Lower lobe of right lung (tissue), 2 donors: ENCODE results near the gene PRKN. TPM values are rescaled to one million over a fixed set of nuclear protein-coding genes. Genes with fewer than 3 reads are reported as not detected.

ENCODE experiments used
- ATAC-seq, 2 donors: fragments of 200-7000 bp; cut with Tn5 transposase; one replicate each; pipeline ENCODE4 v1.9.1; 2020 to 2022; ENCODE audit warnings: mild to moderate bottlenecking in 2 of 2, moderate library complexity in 2 of 2
- DNase-seq: peaks from one replicate; pipeline ENCODE4 v3.0.0-alpha.2; 2020
- H3K27ac ChIP-seq: fragments of 200-600 bp; one replicate; pipeline ENCODE4 v1.8.0; 2022
- H3K27me3 ChIP-seq: fragments of 200-600 bp; one replicate; pipeline ENCODE4 v1.8.0; 2022; ENCODE audit warnings: low read depth
- H3K36me3 ChIP-seq: fragments of 200-600 bp; one replicate; pipeline ENCODE4 v1.8.0; 2022; ENCODE audit warnings: mild to moderate bottlenecking
- H3K4me1 ChIP-seq: fragments of 200-600 bp; one replicate; pipeline ENCODE4 v1.8.0; 2022
- H3K4me3 ChIP-seq: fragments of 200-600 bp; one replicate; pipeline ENCODE4 v1.8.0; 2022; ENCODE audit warnings: mild to moderate bottlenecking
- H3K9me3 ChIP-seq: fragments of 200-600 bp; one replicate; pipeline ENCODE4 v1.8.0; 2022
- intact Hi-C: fragments of 100-400 bp; cut with DNase I; formaldehyde crosslinking; loops from one replicate; pipeline ENCODE4 v1.11.0; 2022
- total RNA-seq: library from RNA; stranded (reverse); fragmentation: NEBNext Ultra II Directional; extraction: Animal tissue kit (Norgen Biotek cat#: 25700); gene quantifications from one replicate; pipeline ENCODE4 v1.2.1, GENCODE V29; 2021
- TF ChIP-seq, protein P1 (sequence below): fragments of 200-600 bp; IDR thresholded peaks from one replicate; pipeline ENCODE4 v1.8.0; 2022; ENCODE audit warnings: antibody characterized with exemption, mild to moderate bottlenecking
- donor health status: DM: no; HTN: yes; CAD: no; lungs with severe emphysema.

Gene PRKN
- total RNA-seq, 1 donor from 2014 or later, result 6.1 TPM

DNA sequence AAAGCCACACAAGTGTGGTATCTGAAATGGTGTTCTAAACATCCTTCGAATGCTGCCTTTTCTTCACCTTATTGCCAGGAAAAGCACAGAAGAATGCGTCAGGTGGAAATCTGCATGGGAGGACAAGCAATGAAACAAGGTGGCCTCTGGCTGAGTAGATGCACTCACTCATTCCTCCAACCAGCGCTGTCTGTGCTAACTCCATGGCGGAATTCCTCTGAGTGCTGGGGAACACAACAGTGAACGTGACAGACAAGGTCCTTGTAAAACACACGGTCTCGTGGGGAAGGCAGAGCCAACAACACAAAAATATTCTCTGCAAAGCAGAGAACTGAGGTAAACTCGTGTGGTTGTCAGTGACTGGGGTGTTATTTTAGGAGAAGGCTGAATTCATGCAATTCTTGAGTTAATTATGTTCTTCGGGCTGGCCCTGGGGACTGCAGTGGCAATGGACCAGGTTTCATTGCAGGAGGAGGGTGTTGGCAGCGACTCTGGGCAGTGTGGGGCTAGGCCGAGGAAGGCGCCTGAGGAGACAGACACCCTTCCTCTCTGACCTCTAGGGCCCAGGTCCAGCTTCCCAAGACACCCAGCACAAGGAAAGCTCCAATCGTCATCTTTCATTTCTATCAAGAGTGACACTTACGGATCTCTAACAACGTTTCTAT, 339.7 kb downstream of the PRKN start:
- no peak for DNase-seq
- H3K9me3 ChIP-seq, result no peaks in the 10 kb centered on the region
- no peak overlapping the region for H3K27ac ChIP-seq
- H3K36me3 ChIP-seq, result no peaks in the 10 kb centered on the region
- ATAC-seq, result no peak
- no peaks in the 10 kb centered on the region for H3K27me3 ChIP-seq
- TF ChIP-seq, protein P1, sequence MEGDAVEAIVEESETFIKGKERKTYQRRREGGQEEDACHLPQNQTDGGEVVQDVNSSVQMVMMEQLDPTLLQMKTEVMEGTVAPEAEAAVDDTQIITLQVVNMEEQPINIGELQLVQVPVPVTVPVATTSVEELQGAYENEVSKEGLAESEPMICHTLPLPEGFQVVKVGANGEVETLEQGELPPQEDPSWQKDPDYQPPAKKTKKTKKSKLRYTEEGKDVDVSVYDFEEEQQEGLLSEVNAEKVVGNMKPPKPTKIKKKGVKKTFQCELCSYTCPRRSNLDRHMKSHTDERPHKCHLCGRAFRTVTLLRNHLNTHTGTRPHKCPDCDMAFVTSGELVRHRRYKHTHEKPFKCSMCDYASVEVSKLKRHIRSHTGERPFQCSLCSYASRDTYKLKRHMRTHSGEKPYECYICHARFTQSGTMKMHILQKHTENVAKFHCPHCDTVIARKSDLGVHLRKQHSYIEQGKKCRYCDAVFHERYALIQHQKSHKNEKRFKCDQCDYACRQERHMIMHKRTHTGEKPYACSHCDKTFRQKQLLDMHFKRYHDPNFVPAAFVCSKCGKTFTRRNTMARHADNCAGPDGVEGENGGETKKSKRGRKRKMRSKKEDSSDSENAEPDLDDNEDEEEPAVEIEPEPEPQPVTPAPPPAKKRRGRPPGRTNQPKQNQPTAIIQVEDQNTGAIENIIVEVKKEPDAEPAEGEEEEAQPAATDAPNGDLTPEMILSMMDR, result no peak
- intact Hi-C loops, result no loop called here
- H3K4me1 ChIP-seq, result no peaks in the 10 kb centered on the region
- no peak overlapping the region for H3K4me3 ChIP-seq

DNA sequence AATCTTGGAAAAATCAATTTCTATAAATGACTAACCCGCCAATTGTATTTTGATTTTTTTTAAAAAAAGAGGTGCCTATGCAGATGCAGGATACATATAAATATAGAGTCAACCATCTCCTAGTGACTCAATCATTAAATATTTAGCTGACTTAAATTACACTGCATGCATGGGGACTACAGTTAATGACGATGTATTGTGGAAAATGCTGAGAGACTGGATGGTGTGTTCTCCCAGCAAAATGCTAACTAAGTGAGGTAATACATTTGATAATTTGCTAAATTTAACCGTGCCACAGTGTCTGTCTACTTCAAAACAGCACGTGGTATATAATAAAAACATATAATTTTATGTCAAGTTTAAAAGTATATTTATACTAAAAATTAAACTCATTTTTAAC, 341.6 kb downstream of the PRKN start:
- TF ChIP-seq, protein P1, result no peak
- no peak overlapping the region for H3K4me3 ChIP-seq
- H3K4me1 ChIP-seq, result no peaks in the 10 kb centered on the region
- ATAC-seq (no peak), DNase-seq (no peak)
- no peaks in the 10 kb centered on the region for H3K27me3 ChIP-seq
- H3K27ac ChIP-seq, result no peak overlapping the region
- H3K36me3 ChIP-seq, result no peaks in the 10 kb centered on the region
- intact Hi-C loops, result no loop called here
- H3K9me3 ChIP-seq, result no peaks in the 10 kb centered on the region

DNA sequence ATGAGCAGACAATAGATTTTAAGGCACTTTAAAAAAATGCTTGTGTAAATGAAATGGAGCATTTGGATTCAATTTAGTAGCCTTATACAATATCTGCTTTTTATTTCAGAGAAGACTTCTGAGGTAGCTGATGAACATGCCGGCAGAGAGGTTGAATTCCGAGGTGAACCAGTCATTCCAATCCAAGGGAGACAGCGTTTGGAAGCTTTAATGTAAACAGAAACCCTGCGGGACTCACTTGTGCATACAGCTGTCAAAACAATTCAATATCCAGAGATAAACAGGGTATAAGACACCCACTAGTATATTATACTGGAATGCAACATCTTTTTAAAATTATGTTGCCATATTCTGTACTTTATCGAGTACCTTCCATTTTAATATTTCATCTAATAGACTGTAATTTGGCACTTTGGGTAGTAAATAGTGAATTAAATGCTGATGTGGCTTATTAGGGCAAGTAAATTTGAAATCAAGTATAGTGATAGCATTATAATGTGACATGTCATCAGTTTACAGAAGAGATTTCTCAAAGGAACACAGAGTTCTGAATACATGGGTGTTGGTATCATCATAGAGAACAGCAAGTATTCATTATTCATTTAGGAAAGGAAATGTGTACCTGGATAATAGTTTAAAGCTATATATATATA, 347.7 kb downstream of the PRKN start:
- TF ChIP-seq, protein P1, result no peak
- Histone ChIP-seq H3K27ac (no peak overlapping the region), H3K27me3 (no peaks in the 10 kb centered on the region), H3K9me3 (no peaks in the 10 kb centered on the region), H3K36me3 (no peaks in the 10 kb centered on the region), H3K4me1 (no peaks in the 10 kb centered on the region), H3K4me3 (no peak overlapping the region)
- intact Hi-C loops, result no loop called here
- DNase-seq, result no peak
- ATAC-seq, result no peak

GRCh38 chr6:162377735-162378134, 349.8 kb downstream of the PRKN start:
- intact Hi-C loops, result no loop called here
- Histone ChIP-seq H3K4me1 (no peaks in the 10 kb centered on the region), H3K27me3 (no peaks in the 10 kb centered on the region), H3K9me3 (no peaks in the 10 kb centered on the region), H3K36me3 (no peaks in the 10 kb centered on the region), H3K27ac (no peak overlapping the region), H3K4me3 (no peak overlapping the region)
- ATAC-seq (no peak), DNase-seq (no peak)
- TF ChIP-seq, protein P1, result no peak

DNA sequence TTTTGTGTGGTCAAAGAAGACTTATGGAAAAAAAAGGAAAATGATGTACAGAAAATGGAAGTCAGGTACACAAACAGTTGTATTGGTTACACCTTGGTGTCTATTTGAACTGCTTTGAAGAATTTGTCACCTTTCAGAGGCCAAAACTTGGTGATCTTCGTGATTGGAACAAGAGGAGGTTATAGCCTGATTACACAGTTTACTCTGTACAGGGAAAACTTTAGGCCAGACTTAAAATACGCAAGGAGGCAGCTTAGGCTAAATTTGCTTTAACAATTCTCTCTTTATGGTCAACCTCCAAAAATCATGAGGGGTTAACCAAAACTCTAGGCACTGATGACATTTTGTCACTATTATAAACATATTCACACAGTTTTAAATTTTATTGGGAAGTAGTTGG, 353.7 kb downstream of the PRKN start:
- no peak overlapping the region for H3K27ac ChIP-seq
- no peaks in the 10 kb centered on the region for H3K36me3 ChIP-seq
- H3K9me3 ChIP-seq, result no peaks in the 10 kb centered on the region
- intact Hi-C loops, result no loop called here
- DNase-seq, result no peak
- no peak overlapping the region for H3K4me3 ChIP-seq
- no peaks in the 10 kb centered on the region for H3K27me3 ChIP-seq
- H3K4me1 ChIP-seq, result no peaks in the 10 kb centered on the region
- TF ChIP-seq, protein P1, result no peak
- ATAC-seq, result no peak
